Upper lobe of left lung (tissue), 4 donors: Measurements from ENCODE around the gene MIPOL1.

ENCODE experiments used
- EP300 ChIP-seq, 4 donors: sonication (generic); formaldehyde crosslinking; IDR thresholded peaks; one replicate each; pipeline ENCODE4 v1.5.1; 2017; ENCODE audit warnings: antibody characterized with exemption in 4 of 4, control low read depth in 2 of 4
- POLR2A ChIP-seq, 4 donors: fragments of 450-650 bp; IDR thresholded peaks; one replicate each; pipeline ENCODE4 v1.5.1; 2016 to 2017; ENCODE audit warnings: antibody characterized with exemption in 4 of 4, mild to moderate bottlenecking in 2 of 4
- POLR2AphosphoS5 ChIP-seq, 2 donors: sonication (generic); formaldehyde crosslinking; IDR thresholded peaks; one replicate each; pipeline ENCODE4 v1.5.1; 2017; ENCODE audit warnings: antibody characterized with exemption in 2 of 2
- TF ChIP-seq, protein P1 (sequence below), 6 experiments: fragments of 450-650 bp in 4 of 6; fragments of 200-600 bp in 2 of 6; sonication (generic) in 2 of 6; IDR thresholded peaks; one replicate each; pipeline ENCODE4 v1.5.1; 2016 to 2019; ENCODE audit warnings: antibody characterized with exemption in 6 of 6

DNA sequence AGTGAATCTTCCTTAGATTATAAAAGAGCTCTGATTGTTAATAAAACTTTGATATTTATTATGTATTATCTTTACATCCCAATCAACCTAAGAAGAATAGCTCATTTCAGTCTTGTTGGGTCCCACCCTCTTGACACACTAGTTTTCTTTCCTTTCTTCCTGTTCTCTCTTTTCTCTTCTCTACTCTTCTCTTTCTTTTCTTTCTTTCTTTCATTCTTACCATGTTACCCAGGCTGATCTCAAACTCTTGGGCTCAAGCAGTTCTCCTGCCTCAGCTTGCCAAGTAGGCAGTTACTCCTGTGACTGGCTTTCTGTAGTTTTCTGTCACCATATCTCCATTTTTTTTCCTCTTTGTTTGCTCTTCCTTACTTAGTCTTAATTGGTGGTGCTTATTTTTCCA, 177.8 kb downstream of the MIPOL1 start:
- TF ChIP-seq, protein P1, sequence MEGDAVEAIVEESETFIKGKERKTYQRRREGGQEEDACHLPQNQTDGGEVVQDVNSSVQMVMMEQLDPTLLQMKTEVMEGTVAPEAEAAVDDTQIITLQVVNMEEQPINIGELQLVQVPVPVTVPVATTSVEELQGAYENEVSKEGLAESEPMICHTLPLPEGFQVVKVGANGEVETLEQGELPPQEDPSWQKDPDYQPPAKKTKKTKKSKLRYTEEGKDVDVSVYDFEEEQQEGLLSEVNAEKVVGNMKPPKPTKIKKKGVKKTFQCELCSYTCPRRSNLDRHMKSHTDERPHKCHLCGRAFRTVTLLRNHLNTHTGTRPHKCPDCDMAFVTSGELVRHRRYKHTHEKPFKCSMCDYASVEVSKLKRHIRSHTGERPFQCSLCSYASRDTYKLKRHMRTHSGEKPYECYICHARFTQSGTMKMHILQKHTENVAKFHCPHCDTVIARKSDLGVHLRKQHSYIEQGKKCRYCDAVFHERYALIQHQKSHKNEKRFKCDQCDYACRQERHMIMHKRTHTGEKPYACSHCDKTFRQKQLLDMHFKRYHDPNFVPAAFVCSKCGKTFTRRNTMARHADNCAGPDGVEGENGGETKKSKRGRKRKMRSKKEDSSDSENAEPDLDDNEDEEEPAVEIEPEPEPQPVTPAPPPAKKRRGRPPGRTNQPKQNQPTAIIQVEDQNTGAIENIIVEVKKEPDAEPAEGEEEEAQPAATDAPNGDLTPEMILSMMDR (IDR thresholded peaks at IDR 0.05), result no peak
- no peak for TF ChIP-seq POLR2A (IDR thresholded peaks at IDR 0.05)
- no peak for TF ChIP-seq POLR2AphosphoS5 (IDR thresholded peaks at IDR 0.05)
- TF ChIP-seq EP300 (IDR thresholded peaks at IDR 0.05), result no peak
